GM19043 (cell line): ENCODE data around the gene ARAP2.

Source experiments
- ATAC-seq: cut with Tn5 transposase; IDR thresholded peaks from one replicate; pipeline ENCODE4 v1.9.1; 2021; ENCODE audit warnings: low read depth; ENCODE audit not compliant: unreplicated experiment

ARAP2 gene

GRCh38 chr4:36054694-36055422 is 189.5 kb downstream of the ARAP2 start:
- no peak for ATAC-seq

DNA sequence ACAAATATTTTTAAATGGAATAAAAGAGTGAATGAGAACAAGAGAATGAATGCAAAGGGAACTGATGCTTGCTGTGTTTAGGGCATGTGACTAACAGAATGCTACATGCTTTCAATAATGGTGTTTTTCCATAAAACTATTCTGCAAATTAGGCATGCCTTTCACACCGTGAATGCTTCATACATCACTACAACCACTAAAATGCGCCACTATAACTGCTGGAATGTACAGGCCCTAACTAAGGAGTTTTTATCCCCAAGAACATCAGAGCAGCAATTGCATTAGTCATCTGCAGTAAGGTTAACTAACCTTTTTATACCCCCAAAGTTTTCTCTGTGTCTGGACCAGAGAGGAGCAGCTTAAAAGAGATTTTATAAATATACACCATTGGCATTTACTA is 190.4 kb downstream of the ARAP2 start:
- ATAC-seq, result no peak

DNA sequence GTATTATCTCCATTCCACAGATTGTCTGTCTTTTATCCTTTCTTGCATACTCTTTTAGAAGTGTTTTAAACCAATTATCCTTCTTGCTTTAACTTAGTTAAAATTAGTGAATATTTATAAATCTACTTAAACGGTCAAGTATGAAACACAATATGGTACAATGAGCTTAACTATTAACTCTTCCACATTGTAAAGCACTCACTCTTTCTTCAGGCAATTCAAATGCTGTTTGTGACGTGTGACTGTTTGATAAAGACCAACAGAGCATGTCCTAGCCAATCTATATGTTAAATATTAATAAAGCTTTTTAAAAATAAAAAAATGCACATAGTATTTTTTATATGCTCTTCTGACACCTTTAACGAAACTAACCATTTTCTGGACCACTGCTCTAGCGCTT is 192.7 kb downstream of the ARAP2 start:
- no peak for ATAC-seq

- no peak for ATAC-seq
These were observed 198.3 kb downstream of the ARAP2 start for GRCh38 chr4:36046026-36046425.

DNA sequence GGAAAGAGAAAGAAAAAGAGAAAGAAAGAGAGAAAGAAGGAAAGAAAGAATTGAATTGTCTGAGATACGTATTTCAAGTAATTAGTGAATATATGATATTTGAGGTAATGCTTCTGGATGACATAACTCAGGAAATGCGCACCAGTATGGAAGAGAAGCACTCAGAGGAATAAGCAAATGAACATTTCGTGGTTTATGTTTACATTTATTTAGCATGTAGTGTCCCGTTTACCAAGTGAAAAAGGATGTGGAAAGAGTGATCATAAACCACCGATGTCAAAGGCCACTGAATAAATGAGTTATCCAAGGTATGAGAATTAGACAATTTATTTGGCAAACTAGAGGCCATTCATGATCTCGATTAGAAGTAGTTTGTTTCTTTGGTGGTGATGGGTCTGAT is 200.4 kb downstream of the ARAP2 start:
- no peak for ATAC-seq

DNA sequence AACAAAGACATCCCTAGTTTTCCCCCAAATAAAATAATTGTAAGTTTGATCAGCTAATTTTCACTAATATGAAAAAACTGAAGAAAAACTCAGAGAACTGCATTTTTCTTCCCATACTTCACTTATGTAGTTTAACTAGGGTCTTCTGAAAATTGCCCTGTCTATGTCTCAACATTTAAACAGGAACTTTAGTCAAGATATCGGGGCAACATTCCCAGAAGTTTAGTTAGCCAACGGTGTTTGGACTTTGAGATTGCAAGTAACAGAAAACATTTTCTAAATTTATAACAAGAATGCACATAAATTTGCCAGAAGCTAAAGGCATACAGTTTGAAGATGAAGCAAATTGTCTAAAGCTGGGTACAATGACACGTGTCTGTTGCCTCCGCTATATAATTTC is 201.1 kb downstream of the ARAP2 start:
- ATAC-seq, result no peak

DNA sequence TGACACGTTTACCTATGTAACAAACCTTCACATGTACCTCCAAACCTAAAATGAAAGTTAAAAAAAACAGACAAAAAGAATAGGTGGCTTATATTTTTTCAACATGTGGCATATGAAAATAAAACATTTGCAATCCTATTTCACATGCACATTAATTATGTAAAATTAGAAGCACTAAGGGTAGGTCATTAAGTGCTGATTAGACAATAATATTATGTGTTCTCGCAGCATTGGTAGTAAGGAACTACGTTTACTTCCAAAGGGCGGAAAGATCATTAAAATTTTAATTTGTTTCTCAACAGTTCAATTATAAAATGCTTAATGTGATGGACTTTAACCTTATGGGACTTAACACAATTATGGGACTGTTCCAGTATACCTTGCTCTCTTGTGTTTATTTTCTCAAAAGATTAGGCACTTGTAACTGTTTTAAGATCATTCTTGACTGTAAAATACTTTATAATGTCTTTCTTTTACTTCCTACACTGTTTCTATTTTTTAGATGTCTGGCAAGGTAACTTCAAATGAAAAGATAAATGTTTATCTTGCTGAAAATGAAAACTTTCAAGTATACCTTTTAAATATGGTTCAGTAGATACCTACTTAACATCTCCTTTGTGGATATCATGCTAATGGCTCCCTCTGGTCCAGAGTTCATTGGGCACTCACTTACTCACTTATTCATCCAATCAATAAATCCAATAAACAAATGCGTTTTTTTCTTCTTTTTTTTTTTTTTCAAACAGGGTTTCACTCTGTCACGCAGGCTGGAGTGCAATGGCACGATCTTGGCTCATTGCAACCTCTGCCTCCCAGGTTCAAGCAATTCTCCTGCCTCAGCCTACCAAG is 202.0 kb downstream of the ARAP2 start:
- ATAC-seq, result no peak

GRCh38 chr4:36041340-36041739 is 203.0 kb downstream of the ARAP2 start:
- no peak for ATAC-seq

GRCh38 chr4:36039026-36039425 is 205.3 kb downstream of the ARAP2 start:
- ATAC-seq, result no peak

DNA sequence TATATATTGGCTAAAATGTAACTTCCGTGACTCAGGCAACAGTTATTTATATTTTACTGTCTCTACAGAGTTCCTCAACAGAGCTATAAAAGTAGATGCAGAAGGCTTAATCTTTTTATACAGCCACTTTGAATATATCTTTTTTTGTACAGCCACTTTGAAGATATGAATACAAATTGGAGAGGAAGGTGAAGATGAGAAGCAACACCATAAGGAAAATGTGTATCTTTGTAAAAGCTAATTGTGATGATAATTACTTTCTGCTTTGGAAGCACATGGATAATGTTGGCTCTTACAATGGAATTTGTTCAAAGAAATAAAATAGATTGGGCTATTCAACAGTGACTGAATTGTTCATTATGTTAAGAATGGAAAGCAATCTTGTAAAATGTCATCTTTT is 205.8 kb downstream of the ARAP2 start:
- no peak for ATAC-seq

- ATAC-seq, result no peak
These were observed 207.2 kb downstream of the ARAP2 start for GRCh38 chr4:36037127-36037526.

DNA sequence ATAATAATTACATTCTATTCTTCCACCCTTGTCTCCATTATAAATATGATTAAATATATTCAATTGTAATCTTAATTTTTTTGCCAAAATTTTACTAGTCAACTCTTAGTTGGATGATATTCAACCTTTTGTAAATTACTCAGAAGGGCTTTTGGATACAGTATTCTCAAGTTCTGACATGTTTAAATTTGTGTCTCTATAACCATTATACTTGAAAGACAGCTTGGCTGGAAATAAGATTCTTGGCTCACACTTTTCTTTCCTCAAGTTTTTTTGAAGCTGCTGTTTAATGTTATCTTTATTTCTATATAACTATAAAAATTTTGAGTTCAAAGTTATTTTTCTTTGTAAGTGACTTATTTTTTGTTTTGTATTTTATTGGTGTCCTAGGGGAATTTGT is 214.4 kb downstream of the ARAP2 start:
- no peak for ATAC-seq

DNA sequence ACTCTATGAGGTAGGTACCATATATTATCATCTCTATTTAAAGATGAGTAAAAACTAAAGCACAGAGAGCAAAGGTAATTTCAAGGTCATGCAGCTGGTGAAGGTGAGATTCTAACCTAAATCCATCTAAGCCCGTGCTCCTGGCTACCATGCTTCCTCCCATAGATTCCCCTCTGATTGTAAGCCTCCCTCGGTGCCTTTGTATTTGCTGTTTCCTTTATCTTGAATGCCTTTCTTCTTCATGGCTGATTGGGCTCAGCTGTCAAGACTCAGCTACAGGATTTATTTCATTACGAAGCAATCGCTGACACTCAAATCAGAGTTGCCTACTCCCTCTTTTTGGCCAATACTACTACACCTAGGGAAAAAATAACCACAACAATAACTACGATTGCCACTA is 217.1 kb downstream of the ARAP2 start:
- no peak for ATAC-seq

GRCh38 chr4:36026348-36026880 is 217.9 kb downstream of the ARAP2 start:
- no peak for ATAC-seq

DNA sequence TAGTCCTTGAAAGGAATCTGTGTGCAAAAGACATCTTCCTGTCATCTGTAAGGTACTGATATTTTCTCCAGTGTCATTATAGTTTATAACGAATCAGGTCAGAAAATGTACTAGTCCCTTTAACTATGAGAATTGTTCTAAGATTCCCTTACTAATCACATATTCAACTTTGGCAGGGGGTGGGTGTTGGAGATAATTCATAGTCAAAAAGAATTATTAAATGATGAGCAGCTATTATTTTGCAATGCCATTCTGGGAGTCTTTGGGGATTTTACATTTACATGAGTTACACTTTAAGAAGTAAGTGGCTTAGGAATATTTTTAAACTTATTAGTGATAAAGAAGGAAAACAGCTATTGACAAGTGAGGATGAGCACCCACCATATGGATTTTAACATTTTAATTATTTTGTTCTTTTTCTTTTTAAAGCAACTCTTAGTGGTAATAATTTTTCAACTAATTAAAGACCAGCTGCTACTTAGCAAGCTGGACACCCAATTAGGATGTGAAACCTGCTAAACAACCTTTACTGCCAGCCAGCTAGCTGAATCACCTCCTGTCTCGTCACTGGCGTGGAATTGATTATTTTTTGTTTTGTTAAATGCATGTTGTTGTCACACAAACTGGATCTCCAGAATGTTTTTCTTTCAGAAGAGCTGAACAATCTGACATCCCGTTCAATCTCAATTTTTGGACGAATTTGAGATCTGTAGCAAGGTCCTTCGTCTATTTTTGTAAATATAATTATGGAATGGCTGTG is 219.2 kb downstream of the ARAP2 start:
- no peak for ATAC-seq

DNA sequence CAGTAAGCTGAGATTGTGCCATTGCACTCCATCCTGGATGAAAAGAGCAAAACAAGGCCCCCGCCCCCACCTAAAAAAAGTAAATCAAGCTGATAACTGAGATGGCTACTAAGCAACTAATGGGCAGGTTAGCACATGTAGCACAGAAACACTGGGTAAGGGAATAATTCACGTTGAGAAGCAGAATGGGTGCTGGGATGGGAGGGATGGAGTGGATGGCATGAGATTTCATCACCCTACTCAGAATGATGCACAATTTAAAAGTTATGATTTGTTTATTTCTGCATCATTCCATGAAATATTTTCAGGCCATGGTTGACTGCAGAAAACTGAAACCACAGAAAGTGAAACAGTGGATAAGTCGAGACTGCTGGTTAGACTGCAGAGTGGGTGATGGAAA is 224.0 kb downstream of the ARAP2 start:
- no peak for ATAC-seq
